Measurements from ENCODE around the gene ZIC4.

The ZIC4 gene

DNA sequence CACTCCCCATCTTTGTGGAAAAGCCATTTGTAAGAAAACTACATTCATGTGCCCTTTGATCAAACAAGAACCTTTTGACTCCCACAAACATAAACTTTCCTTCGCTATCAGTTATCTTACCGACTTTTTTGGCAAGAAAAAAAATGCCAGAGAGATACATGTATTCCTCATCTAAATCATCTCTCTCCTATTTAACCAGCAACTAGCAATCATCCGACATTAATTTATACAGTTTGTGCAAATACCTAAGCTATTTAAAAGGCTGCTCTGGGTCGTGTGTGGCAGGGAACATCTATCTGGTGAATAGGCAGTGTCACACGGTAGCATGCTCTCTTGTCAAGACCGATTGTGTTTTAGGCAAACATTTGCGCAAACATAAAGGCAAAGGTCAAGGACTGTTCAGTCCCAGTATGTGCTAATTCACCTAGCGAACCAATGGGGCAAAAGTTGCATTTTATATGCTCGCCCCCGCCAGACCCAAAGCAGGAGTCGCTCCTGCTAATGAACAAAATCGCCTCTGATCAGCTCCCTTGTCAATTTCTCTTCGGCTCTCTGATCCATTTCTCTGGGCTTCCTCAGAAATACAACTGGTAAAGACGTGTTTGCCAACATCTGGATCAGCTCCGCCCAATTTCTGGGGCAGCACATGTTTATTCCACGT lies 37.7 kb downstream of the ZIC4 start:
- DNase-seq: no peak

DNA sequence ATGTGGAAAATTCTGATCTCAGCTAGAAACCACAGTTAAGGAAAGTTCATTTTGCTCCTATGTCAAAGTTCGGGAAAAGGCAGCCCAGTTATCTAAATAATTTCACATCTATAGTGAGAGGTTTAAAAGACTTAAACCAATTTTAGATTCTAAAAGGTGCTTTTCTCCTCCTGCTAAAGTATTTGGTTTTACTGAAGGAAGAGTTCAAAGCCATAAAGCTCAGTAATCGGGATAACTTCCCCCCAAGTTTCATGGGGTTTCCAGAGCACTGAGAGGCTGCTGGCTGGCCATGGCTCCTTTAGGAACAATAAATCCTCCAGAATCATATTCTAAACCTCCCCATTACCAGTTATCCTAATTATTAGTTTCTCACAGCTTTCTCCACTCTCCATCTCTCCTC lies 38.2 kb downstream of the ZIC4 start:
- no peak for DNase-seq

DNA sequence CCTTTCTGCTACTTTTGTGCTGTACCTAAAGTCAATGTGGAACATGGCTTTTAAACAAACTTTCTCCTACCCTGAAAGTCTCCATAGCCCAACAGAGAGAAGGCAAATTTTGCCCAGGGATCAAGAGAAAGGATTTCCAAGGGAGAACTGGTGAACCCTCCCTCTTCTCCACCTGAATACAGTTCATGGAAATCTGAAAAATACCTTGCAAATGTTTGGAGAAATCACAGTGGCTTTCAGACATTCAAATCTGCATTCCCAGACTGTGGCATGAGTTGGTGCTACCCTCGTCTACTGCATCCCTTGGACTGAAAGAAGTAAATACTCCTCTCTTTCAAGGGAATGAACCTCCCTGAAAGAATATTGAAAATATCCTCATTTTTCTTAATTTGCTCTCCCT lies 38.7 kb downstream of the ZIC4 start:
- no peak for DNase-seq

DNA sequence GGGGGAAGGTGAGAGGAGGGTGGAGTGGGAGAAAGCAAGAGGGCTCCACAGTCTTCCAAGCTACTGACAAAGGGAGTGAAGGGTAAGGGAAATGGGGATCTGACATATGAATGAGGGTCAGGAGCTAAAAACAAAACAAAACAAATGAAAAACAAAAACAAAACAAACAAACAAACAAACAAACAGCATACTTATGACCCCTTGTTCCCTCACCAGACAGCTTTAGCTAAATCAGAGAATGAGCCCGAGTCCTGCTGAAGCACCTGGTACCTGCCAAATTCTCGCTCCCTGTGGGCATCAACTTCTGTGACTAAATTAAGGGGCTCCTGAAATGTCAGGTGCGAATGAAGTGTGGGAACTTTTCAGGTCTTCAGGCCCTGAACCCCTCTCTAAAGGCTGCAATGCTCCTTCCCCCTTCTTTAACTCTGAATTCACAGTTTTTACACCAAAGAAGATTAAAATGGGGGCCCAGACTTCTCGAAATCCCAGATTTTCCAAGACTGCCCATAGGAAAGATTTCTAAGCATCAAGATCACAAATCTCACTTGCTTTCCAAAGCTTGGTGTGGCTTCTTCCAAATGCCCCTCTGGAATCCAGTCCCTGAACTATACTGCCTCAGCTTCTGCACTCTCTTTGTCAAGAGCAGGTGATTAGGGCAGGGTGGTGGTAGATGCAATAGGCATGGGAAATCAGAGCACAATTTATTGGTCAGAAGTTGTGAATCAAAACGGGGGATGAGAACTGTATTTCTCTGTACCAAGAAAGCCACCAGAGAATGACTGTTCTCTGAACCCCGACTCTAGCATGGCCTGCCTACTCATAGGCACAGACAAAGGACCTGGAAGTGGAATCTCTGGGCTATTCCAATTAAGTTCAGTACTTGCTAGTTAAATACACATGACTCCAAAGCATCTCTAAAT lies 40.9 kb downstream of the ZIC4 start:
- no peak for DNase-seq

DNA sequence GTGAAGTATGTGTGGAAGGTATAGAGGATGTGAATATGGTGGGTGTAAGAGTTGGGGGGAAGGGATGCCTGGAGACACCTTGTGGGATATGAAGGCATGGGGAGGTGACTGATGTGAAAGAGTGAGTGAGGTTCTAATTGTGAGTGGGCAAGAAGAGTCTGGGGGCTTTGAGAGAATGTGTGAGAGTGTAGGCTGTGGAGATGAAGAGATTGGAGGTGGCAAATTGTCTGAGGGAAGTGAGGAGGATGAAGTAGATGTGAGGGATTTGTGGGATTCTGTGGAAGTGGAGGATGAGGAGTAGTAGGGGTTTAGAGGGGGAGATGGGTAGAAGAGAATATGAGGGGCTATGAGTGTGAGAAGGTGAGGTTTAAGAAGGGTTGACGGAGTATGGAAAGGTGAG lies 41.6 kb downstream of the ZIC4 start:
- no peak for DNase-seq

DNA sequence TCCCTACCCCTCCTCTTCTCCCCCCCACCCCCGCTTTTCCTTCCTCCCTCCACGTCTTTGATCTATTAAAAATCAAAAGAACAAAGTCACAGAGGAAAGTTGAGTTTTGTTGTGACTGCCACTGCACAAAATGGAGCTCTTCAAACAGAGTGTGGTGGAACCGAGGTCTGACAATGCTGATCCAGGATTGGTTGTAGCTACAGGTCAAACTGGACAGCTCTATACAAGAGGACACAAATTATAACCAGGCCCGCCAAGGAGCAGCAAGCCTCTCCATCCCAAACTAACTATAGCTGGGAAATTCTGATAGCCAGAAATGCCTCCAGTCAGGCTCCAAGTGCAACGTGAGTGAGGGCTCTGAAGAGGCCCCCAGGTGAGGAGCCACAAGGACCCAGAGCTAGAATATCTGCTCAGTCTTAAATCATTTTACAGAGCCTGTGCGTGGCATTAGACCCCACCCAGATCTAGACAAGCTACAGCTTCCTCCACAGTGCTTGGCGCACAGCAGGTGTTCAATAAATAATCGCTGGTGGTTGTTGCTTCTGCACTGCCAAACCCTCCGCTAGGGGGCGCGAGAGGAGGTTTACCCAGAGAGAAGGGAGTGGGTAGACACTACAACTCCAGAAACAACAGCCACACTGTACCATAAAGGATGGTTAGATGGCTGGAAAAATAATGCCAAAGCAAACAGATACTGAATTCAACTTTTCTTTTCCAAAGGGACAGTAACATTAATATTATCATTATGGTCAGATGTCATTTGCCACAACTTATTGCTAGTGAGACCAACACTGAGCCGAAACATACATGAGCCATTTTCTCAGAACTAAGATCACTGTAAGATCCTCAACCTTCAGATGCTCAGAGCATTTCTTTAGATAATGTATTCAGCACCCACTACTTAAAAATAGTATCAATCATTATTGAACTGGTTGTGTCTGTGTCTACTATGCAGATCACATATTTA lies 44.6 kb downstream of the ZIC4 start:
- no peak for DNase-seq

DNA sequence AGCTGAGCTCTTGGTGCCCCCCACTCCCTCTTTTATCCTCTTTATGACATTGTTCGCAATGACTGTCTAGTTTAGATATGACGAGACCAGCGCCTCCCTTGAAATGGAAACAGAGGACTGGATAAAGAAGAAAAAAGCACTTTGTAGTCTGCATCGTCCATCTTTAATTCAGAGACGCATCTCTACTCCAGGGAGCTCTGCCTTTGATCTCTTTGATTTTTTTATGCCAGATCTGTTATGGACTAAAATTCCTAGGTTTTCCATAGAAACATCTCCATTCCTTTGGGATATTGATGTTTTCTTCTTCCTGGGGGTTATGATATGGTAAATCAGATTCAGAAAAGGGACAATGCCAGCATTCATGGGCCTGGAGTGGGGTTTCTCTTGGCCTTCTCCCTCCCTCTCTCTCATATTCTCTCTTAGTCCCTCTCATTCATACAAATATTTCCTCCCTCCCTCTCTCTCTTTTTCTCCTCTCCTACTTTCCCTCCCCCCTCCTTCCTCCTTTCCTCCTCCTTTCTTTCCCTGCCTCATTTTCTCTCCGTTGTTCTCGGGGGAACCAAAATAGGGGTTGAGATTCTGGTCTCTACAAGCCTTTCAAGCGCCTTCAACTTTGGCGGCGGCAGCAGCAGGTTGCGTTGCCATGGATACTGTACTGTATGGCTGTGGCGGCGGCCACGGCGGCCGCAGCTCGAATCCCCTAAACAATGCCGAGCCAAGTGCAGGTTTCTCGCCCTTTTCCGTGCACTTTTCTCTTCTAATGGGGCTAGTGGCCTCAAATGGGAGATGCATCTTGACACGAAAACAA lies 45.5 kb downstream of the ZIC4 start:
- no peak for DNase-seq

DNA sequence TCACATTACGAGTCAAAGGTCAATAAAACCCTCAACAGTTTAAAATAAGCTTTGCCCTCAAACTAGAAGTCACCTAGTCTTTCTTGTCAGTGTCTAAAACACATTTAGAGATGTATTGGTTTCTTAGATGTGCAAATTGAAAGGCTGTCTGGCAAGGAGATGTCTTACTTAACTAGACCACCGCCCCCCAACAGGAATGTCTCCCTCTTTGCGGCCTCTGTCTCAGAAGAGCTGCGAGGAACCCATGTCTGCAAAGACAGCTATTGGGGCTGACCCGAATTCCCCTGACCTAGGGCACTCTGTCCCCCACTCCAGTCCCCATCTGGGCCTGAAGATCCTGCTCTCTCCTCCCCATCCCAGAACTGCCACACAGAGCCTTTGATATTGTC lies 46.3 kb downstream of the ZIC4 start:
- DNase-seq: no peak

DNA sequence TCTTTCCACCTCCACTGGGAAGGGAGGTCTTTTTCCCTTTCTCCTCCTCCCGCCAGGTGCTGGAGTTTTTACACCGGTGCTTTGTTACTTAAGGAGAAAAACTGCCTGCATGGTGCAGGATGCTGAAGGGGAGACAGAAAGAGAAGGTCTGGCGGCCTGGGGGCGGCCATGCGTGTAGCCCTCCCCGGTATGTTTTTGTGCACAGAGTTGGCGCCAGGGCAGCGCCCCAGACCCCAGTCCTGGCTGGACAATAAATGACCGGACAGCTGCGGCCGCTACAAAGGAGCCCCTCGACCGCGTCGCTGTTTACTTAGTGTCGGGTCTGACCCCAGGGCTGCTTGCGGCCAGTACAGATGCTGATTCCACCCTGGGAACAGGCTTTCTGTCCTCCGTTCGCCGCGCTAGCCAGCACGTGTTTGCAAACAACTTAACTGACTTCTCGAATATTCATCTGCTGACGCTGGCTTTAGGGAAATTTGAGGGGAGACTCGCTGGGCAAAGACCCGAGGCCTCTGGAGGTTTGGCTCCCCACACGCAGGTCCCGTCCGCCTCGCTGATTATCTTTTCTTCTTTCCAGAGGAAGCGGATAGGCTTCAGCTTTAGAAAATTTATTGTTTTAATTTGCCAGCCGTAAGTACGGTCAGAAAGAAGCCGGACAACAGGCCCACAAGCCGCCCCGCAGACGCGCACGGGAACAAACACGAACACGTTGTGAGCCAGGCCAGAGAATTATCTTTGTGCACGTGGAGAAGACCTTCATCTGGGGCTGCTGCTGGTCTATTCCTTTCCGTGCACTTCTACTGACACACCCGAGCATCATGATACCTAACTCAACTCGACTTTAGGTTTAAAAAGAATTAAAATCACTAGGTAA lies 46.9 kb downstream of the ZIC4 start:
- DNase-seq: no peak

DNA sequence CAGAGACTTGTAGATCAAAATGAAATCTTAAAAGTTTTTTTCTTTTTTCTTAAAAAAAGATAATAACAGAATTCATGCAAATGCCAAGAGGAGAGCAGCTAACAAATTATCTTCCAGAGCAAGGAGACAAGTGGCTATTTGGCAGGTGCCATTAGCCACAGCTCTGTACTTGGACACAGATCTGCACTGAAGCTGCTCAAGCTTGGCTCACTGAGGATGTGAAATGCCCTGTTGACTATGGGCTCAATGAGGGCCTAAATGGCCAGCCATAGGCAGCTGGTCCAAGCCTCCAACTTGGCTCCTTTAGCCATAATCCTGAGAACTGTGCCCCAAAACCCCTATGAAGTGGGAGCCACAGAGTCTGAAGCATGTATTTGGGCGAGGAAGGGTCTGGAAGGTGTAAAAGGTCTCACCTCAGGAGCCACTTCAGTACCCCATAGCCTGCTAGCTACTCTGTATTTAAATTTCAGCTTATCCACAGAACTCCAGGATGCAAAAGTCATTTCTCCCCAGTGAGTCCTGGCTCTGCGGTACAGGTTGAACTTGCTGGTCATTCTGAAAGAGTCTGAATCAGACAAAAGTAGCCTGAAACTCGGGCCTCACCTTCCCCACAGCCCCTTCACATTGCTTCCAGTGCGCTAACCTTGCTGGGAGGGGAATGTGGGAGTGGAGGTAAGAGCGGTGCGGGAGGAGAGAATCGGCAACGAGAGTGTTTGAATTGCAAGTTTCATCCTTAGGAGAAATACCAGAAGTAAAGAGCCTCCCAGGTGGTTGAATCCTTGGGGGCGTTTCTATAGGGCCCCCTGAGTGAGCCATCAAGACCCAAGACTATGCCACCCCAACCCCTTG lies 48.0 kb downstream of the ZIC4 start:
- no peak for DNase-seq

DNA sequence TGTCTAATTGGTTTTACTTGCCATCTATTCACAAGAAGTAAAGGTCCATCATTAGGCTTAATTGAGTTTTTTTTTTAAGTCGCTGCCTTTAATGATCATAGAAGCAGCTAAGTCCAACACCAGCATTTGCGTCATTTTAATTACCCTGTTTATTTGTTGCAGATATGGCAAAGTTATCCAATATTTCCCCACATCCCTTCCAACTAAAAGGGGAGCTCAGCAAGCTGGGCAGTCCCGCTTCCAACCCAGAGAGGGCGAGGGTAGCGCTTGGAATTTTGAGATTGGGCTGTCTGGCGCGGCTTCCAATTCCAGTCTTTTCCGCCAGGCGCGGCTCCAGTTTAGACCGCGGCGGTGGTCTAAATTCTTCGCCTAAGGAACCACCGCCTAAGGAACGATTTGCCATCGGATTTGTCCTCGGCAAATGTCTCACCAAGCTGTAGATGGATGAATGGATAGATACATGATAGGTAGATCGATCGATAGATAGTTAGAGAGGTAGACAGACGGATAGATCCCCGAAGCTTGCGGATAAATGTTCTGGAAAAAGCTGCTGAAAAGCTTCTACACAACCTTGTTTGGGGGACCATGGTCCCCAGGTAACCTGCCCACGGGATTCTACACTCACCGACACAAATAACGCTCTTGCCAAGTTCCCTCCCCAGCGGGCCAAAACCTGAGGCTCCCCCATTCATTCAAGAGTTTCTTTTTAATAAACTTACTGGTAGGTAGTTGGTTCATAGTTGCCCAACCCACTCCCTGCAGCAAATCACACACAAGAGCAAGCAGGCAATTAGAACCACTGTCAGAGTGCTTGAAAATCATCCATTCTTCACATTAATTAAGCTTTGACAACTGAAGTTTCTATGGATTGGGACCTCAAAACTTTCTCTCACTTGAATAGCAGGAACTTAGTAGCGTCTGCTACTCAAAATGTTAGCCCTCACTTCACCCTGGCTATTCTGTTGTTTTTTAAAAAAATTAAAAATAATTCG lies 49.1 kb downstream of the ZIC4 start:
- no peak for DNase-seq

DNA sequence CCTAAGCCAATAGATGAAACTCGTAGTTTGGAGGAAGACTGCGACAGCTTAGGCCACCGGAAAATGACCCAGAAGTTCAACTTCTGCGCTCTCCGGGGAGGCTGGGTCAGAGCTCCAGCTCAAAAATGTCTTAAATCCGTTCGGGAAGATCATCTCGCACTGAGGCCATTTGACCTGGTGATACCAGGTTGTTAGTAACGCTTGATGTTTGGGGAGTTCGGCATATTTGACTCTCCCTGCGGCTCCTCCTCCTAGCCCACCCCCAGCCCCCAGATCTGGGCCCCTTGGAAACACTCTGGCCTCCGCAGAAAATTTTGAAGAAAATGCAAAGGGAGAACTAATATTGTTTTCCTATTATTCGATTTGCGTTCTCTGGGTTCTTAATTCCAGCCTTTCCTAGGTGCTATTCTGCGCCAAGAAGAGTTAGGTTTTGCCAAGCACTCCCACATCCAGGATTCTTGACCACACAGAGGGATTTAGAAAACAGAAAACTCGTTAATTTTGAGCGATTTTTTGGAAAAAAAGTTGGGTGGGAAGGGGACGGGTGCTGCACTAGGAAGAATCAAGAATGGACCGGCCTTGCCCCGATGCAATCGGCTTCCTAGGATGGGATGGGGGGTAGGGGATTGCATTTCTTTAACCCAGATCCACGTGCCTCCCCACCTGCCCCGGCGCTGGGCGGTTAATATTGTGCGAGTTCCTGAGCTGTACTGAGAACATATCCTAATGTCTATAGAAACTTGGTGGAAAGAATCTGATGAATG lies 50.0 kb downstream of the ZIC4 start:
- DNase-seq: no peak

DNA sequence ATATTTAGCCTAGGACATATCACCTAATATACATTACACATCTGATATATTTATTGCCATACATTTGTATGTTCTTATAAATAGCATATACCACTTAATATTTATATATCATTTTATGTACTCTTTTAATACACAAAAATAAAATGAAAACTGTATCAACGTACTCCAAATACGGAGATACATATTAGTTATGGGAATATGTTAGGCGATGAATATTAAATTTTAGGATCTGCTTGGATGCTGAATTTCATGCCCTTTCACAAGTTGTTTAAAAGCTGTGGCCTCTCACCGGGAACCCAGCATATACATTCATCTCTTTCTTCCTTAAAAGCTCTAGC lies 50.6 kb downstream of the ZIC4 start:
- DNase-seq: no peak

DNA sequence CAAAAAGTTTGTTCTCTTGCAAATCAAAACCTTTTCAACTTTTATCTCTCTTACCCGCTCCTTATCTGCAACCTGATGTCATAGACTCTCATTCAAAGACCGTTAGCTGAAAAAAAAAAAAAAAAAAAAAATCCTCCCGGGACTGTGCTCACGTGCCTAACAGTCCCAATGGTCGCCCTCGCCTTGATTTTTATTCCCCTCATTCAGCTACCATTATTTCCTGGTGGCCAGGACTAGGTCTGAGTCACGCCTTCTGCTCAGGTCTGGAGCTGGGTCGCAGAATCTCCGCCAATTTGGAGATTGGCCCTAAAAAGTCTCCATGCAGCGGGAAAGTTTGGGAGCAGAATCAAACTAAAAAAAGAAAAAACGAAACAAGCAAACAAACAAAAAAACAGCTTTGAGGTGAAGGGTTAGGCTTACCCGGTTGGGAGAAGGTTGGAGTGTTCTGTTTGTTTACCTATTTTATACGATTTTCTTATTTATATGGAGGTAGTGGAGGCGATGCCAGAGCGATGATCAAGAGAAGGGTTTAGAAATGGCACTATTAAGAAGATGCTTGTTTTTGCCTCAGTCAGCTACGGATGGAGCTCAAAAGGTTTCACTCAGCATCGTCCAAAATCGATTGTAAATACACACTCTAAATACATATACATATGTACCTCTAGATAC lies 51.1 kb downstream of the ZIC4 start:
- DNase-seq: no peak

DNA sequence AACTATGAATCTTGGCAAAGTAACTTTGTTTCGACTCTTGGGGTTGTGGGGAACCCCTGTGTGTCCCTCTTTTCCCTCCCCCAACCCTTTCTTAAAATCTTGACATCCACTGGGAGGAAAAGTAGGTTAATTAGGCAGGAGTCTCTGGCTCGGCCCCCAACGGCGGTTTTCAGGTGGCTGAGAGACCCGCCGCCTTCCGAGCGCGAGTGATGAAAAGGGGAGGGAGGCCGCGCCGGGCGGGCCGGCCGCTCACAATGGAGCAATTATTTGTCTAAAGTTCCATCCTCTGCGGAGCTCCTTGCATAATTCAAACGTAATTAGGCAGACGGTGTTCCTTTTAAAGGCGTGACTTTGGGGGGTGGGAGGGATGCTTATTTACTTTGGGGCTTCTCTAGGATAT lies 51.7 kb downstream of the ZIC4 start:
- DNase-seq: no peak

DNA sequence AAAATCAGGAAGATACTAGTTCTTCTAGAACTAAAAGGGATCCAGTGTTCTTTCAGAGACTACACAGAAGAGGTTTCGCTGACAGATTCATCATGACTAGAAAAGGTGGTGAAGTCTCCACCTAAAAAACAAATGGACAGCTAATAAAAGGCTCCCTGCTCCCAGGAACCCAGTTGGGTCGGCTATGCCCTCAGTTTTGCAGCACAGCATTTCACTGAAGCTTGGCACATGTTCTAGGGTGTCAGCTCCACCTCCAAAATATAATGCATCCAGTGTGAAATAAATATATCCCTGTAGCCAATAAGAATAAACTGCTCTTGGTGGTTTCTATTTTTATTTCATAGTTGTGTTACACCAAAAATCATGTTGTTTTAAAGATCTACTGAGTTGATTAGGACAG lies 55.0 kb downstream of the ZIC4 start:
- DNase-seq: no peak

DNA sequence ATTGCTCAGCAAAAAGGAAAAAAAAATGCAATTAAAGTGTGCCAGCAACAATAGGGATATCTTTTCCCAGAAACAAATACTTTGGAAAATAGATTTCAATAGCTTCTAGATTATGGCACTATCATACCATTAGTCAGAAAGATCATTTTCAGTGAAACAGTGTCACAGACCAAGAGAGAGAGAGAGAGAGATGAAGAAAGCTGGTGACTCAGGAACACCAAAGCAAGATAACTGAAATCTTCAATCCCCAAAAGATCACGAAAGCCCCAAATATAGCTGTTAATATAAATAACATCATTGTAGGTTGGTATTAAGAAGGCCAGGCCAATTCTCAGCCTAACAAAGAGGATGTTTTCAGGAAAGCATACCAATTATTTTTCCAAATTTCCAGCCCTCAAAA lies 57.4 kb downstream of the ZIC4 start:
- DNase-seq: no peak

DNA sequence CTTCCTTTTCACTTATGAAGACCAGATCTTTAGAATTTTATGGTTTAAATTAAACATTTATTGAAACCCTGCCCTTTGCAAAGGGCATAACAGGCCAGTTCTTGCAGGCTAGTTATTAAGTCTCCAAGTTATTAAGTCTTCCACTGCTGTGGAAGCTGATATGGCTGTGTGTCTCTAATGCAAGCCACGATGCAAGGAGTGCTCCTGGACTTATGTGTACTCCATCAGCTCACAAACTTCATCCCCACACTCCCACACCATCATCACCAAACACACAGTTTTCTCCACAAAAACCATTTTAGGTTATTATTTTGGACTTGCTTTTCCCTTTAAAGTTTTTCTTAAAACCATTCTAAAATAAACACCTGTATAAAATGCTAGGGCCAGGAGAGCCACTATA lies 62.4 kb downstream of the ZIC4 start:
- no peak for DNase-seq

Measured in CD4-positive, alpha-beta T cell treated with Interleukin-4 for 1 hour (primary cell).